GM13977 (cell line): Measurements from ENCODE around the gene HDDC2.

Experiments used
- DNase-seq: peaks from one replicate; pipeline ENCODE4 v3.0.0; 2012; ENCODE audit warnings: low spot score
- in situ Hi-C: fragments of 300-500 bp; cut with MboI; formaldehyde crosslinking; loops from one replicate; pipeline ENCODE4 v1.12.0; 2022; ENCODE audit warnings: low sequenced_read_pairs, low pct_unique_long_range_greater_than_20kb, mixed read lengths, inconsistent platforms; ENCODE audit not compliant: unreplicated experiment
- TF ChIP-seq, protein P1 (sequence below): IDR thresholded peaks from 2 replicates; pipeline ENCODE4 v1.5.1; 2012; ENCODE audit warnings: mild to moderate bottlenecking, control low read depth; ENCODE audit not compliant: insufficient read depth; ENCODE audit errors: extremely low read depth, missing control alignments

Gene HDDC2

DNA sequence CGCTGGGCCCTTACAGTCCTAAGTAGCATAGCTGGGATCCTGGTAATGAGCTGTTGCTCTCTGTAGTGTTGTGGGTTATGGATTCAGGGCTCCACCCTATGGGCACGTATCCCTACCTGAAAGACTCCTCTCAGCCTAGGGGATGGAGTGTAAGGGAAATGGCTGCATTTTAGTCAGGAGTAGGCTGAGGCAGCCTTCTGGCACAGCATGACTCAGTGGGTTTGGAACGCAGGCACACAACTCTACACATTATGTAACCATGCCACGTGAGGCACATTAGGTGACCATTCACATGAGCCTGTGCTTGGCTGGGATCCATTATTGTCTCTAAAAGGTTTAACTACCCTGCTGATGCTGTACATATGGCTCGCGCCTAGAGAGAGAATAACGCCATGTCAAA is 27.8 kb downstream of the HDDC2 start:
- no peak for DNase-seq
- TF ChIP-seq, protein P1, sequence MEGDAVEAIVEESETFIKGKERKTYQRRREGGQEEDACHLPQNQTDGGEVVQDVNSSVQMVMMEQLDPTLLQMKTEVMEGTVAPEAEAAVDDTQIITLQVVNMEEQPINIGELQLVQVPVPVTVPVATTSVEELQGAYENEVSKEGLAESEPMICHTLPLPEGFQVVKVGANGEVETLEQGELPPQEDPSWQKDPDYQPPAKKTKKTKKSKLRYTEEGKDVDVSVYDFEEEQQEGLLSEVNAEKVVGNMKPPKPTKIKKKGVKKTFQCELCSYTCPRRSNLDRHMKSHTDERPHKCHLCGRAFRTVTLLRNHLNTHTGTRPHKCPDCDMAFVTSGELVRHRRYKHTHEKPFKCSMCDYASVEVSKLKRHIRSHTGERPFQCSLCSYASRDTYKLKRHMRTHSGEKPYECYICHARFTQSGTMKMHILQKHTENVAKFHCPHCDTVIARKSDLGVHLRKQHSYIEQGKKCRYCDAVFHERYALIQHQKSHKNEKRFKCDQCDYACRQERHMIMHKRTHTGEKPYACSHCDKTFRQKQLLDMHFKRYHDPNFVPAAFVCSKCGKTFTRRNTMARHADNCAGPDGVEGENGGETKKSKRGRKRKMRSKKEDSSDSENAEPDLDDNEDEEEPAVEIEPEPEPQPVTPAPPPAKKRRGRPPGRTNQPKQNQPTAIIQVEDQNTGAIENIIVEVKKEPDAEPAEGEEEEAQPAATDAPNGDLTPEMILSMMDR: no peak
- in situ Hi-C loops: no loop called here

DNA sequence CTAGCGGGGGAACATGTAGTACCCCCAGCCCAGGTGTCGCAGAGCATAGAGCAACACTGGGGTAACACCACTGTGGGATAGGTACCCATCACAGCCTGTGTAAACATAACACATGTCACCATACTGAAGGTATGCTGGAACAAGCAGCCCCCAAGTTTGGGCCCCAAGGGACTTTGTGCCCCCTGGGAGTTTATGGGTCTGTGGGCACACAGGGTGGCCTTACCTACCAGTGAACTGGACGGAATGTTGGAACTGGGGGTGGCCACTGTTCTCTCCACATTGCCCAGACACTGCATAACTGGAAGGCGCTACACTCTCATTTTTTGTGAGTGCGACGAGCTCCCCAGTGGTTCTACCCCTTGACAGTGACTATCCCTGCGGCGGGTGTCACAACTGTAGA is 28.5 kb downstream of the HDDC2 start:
- TF ChIP-seq, protein P1: no peak
- no peak for DNase-seq
- in situ Hi-C loops: no loop called here

- TF ChIP-seq, protein P1: no peak
- DNase-seq: no peak
- in situ Hi-C loops: no loop called here
Measured at GRCh38 chr6:125271486-125272159, 30.1 kb downstream of the HDDC2 start.

DNA sequence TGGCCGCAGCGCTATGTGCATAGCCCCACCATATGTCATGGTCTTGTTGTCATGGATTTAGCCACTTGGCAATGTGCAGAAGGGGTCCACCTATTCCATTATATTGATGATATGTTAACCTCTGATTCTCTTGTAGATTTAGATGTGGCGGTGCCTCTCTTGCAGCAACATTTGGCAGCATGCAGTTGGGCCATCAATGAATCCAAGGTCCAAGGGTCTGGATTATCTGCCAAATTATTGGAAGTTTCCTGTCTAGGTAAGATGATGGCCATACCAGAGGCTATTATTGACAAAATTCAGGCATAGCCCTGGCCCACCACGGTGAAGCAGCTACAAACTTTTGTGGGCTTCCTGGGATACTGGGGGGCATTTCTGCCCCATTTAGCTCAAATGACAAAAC is 31.4 kb downstream of the HDDC2 start:
- TF ChIP-seq, protein P1: no peak
- in situ Hi-C loops: no loop called here

GRCh38 chr6:125269328-125269985 is 32.3 kb downstream of the HDDC2 start:
- TF ChIP-seq, protein P1: no peak
- in situ Hi-C loops: no loop called here
- no peak for DNase-seq

More for the DNA sequence above, 31.4 kb downstream of the HDDC2 start:
- DNase-seq: no peak

GRCh38 chr6:125268765-125269164 is 33.0 kb downstream of the HDDC2 start:
- TF ChIP-seq, protein P1: no peak
- in situ Hi-C loops: no loop called here

More at GRCh38 chr6:125268765-125269164, 33.0 kb downstream of the HDDC2 start:
- no peak for DNase-seq
